ENCODE data around the gene GSTP1.
"Not testable (repeated sequence)": the region's sequence is repeated elsewhere in the genome, so short reads cannot be mapped to it uniquely, and the experiment has no call there.

The GSTP1 gene

GRCh38 chr11:67597458-67597857 lies 13.8 kb downstream of the GSTP1 start:
- DNase-seq (ENCODE audit: low read depth): not testable (repeated sequence)

GRCh38 chr11:67597963-67598362 lies 14.4 kb downstream of the GSTP1 start:
- DNase-seq (ENCODE audit: low read depth): not testable (repeated sequence)

- DNase-seq (ENCODE audit: low read depth): no peak
Observed at GRCh38 chr11:67599149-67599548, 15.5 kb downstream of the GSTP1 start.

GRCh38 chr11:67600324-67601029 lies 16.9 kb downstream of the GSTP1 start:
- no peak for DNase-seq (ENCODE audit: low read depth)

GRCh38 chr11:67601098-67601497 lies 17.5 kb downstream of the GSTP1 start:
- DNase-seq (ENCODE audit: low read depth): no peak

- not testable (repeated sequence) for DNase-seq (ENCODE audit: low read depth)
Observed at GRCh38 chr11:67604119-67604518, 20.5 kb downstream of the GSTP1 start.

GRCh38 chr11:67604815-67605214 lies 21.2 kb downstream of the GSTP1 start:
- DNase-seq (ENCODE audit: low read depth): no peak

- DNase-seq (ENCODE audit: low read depth): no peak
Observed at GRCh38 chr11:67605231-67606011, 21.8 kb downstream of the GSTP1 start.

GRCh38 chr11:67606093-67606491 lies 22.5 kb downstream of the GSTP1 start:
- no peak for DNase-seq (ENCODE audit: low read depth)

GRCh38 chr11:67606492-67607295 lies 23.1 kb downstream of the GSTP1 start, which contains the start of gene NDUFV1:
TSS of gene NDUFV1 (plus strand) at chr11:67606936. CDS start at chr11:67607005, 69 bp downstream.
- DNase-seq (ENCODE audit: low read depth): peak; percentile 93

- no peak for DNase-seq (ENCODE audit: low read depth)
Observed at GRCh38 chr11:67607507-67607906, 23.9 kb downstream of the GSTP1 start.

GRCh38 chr11:67608486-67608885 lies 24.9 kb downstream of the GSTP1 start:
- DNase-seq (ENCODE audit: low read depth): no peak

GRCh38 chr11:67609316-67609715 lies 25.7 kb downstream of the GSTP1 start:
- DNase-seq (ENCODE audit: low read depth): no peak

- no peak for DNase-seq (ENCODE audit: low read depth)
Observed at GRCh38 chr11:67610302-67610868, 26.8 kb downstream of the GSTP1 start.

- no peak for DNase-seq (ENCODE audit: low read depth)
Observed at GRCh38 chr11:67611165-67611564, 27.6 kb downstream of the GSTP1 start.

GRCh38 chr11:67611704-67612587 lies 28.3 kb downstream of the GSTP1 start:
- no peak for DNase-seq (ENCODE audit: low read depth)

- no peak for DNase-seq (ENCODE audit: low read depth)
Observed at GRCh38 chr11:67612751-67613150, 29.1 kb downstream of the GSTP1 start.

- DNase-seq (ENCODE audit: low read depth): no peak
Observed at GRCh38 chr11:67613313-67613959, 29.8 kb downstream of the GSTP1 start.

GRCh38 chr11:67613960-67614715 lies 30.5 kb downstream of the GSTP1 start:
- DNase-seq (ENCODE audit: low read depth): peak; percentile 78
